SK-N-SH treated with all-trans-retinoic acid at 6 μM for 48 hours (cell line): ENCODE results near the gene PLBD1.

Experiments
- ARNTL ChIP-seq: fragments of 450-650 bp; formaldehyde crosslinking; IDR thresholded peaks from 2 replicates; pipeline ENCODE4 v1.5.0; 2020; ENCODE audit warnings: low read depth, mild to moderate bottlenecking, moderate library complexity, borderline replicate concordance
- BACH2 ChIP-seq: fragments of 250-450 bp; sonication (Bioruptor Pico); IDR thresholded peaks from 2 replicates; pipeline ENCODE4 v1.9.0; 2021; ENCODE audit warnings: mild to moderate bottlenecking, borderline replicate concordance
- CREB5 ChIP-seq: fragments of 250-450 bp; sonication (Bioruptor Pico); IDR thresholded peaks from 2 replicates; pipeline ENCODE4 v1.5.1; 2020; ENCODE audit warnings: low read depth, mild to moderate bottlenecking, moderate library complexity
- CSRNP3 ChIP-seq: fragments of 250-450 bp; sonication (Bioruptor Pico); IDR thresholded peaks from 2 replicates; pipeline ENCODE4 v1.5.1; 2021; ENCODE audit warnings: mild to moderate bottlenecking, moderate library complexity
- GLIS3 ChIP-seq: fragments of 250-450 bp; sonication (Bioruptor Pico); IDR thresholded peaks from 2 replicates; pipeline ENCODE4 v1.5.0; 2020; ENCODE audit warnings: mild to moderate bottlenecking, moderate library complexity
- OSR1 ChIP-seq: fragments of 250-450 bp; sonication (Bioruptor Pico); IDR thresholded peaks from 2 replicates; pipeline ENCODE4 v1.8.0; 2022; ENCODE audit warnings: moderate library complexity, mild to moderate bottlenecking, inconsistent platforms
- PATZ1 ChIP-seq: fragments of 250-450 bp; sonication (Bioruptor Pico); IDR thresholded peaks from 2 replicates; pipeline ENCODE4 v1.8.0; 2020; ENCODE audit warnings: mild to moderate bottlenecking, moderate library complexity, borderline replicate concordance
- POU6F1 ChIP-seq: fragments of 250-450 bp; sonication (Bioruptor Pico); IDR thresholded peaks from 2 replicates; pipeline ENCODE4 v1.8.0; 2021; ENCODE audit warnings: low read depth, mild to moderate bottlenecking, moderate library complexity, borderline replicate concordance
- PPARA ChIP-seq: fragments of 250-450 bp; sonication (Bioruptor Pico); IDR thresholded peaks from 2 replicates; pipeline ENCODE4 v1.5.0; 2020; ENCODE audit warnings: mild to moderate bottlenecking, borderline replicate concordance
- SNAI2 ChIP-seq: fragments of 250-450 bp; sonication (Bioruptor Pico); IDR thresholded peaks from 2 replicates; pipeline ENCODE4 v1.5.0; 2020; ENCODE audit warnings: mild to moderate bottlenecking, moderate library complexity
- ZFP3 ChIP-seq: fragments of 250-450 bp; sonication (Bioruptor Pico); IDR thresholded peaks from 2 replicates; pipeline ENCODE4 v1.5.0; 2020; ENCODE audit warnings: mild to moderate bottlenecking, moderate library complexity
- ZFP30 ChIP-seq: fragments of 450-650 bp; formaldehyde crosslinking; IDR thresholded peaks from 2 replicates; pipeline ENCODE4 v1.5.0; 2022; ENCODE audit warnings: mild to moderate bottlenecking, moderate library complexity
- ZNF70 ChIP-seq: fragments of 450-650 bp; formaldehyde crosslinking; IDR thresholded peaks from 2 replicates; pipeline ENCODE4 v1.5.0; 2020; ENCODE audit warnings: mild to moderate bottlenecking, moderate library complexity
- ZNF8 ChIP-seq: fragments of 450-650 bp; formaldehyde crosslinking; IDR thresholded peaks from 2 replicates; pipeline ENCODE4 v1.5.0; 2020; ENCODE audit warnings: mild to moderate bottlenecking, moderate library complexity

GRCh38 chr12:14601692-14602478 is 34.2 kb upstream of the PLBD1 start:
- TF ChIP-seq ARNTL (CRISPR knock-in tag), result no peak
- no peak for TF ChIP-seq POU6F1
- TF ChIP-seq ZFP3 (CRISPR knock-in tag), result no peak
- no peak for TF ChIP-seq ZNF8 (CRISPR knock-in tag)
- TF ChIP-seq PATZ1, result no peak
- TF ChIP-seq ZNF70, result no peak
- TF ChIP-seq CREB5 (CRISPR knock-in tag), result no peak
- TF ChIP-seq SNAI2 (CRISPR knock-in tag), result no peak
- no peak for TF ChIP-seq CSRNP3 (CRISPR knock-in tag)
- no peak for TF ChIP-seq BACH2 (CRISPR knock-in tag)
- no peak for TF ChIP-seq GLIS3 (CRISPR knock-in tag)
- no peak for TF ChIP-seq PPARA (CRISPR knock-in tag)
- no peak for TF ChIP-seq ZFP30
- no peak for TF ChIP-seq OSR1
